ENCODE results near the gene VPREB1.
"Not testable (repeated sequence)": the region's sequence is repeated elsewhere in the genome, so short reads cannot be mapped to it uniquely, and the experiment has no call there.

Gene VPREB1

GRCh38 chr22:22292656-22293055 lies 48.1 kb downstream of the VPREB1 start:
- in situ Hi-C loops (cut with MboI; ENCODE audit: low sequenced_read_pairs) = not testable (repeated sequence)

GRCh38 chr22:22293436-22293835 lies 48.9 kb downstream of the VPREB1 start:
- in situ Hi-C loops (cut with MboI; ENCODE audit: low sequenced_read_pairs) = not testable (repeated sequence)

GRCh38 chr22:22294641-22295040 lies 50.1 kb downstream of the VPREB1 start:
- in situ Hi-C loops (cut with MboI; ENCODE audit: low sequenced_read_pairs) = not testable (repeated sequence)

Measured in HL-60/S4 treated with retinoic acid at 250 ng/mL for 4 days and 3 days (cell line).